Brain pericyte (primary cell): ENCODE measurements around the gene NAP1L4.

ENCODE experiments used
- DNase-seq: peaks from one replicate; pipeline ENCODE4 v3.0.0-alpha.2; 2012; ENCODE audit warnings: low read depth, low spot score

NAP1L4 gene

DNA sequence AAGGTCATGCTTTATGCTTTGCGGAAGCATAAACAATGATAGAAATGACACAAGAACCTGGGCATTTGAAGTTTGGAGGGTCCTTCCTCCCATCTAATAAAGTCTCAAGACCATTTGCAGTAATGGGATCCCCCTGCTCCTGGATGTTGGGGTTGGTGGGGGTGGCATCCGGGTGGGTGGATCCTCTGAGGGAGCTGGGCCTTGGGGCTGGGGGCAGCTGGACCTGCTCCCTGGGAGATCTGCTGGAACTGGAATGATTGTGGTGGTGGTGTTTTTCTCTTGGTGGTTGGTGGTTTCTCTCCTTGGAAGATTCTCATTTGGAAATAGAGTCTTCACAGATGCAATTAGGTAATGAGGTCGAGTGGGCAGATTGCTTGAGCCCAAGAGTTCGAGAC is 2.2 kb upstream of the NAP1L4 start:
- DNase-seq = no peak

- no peak for DNase-seq
These were observed 832 bp upstream of the NAP1L4 start for GRCh38 chr11:2992997-2993325.

DNA sequence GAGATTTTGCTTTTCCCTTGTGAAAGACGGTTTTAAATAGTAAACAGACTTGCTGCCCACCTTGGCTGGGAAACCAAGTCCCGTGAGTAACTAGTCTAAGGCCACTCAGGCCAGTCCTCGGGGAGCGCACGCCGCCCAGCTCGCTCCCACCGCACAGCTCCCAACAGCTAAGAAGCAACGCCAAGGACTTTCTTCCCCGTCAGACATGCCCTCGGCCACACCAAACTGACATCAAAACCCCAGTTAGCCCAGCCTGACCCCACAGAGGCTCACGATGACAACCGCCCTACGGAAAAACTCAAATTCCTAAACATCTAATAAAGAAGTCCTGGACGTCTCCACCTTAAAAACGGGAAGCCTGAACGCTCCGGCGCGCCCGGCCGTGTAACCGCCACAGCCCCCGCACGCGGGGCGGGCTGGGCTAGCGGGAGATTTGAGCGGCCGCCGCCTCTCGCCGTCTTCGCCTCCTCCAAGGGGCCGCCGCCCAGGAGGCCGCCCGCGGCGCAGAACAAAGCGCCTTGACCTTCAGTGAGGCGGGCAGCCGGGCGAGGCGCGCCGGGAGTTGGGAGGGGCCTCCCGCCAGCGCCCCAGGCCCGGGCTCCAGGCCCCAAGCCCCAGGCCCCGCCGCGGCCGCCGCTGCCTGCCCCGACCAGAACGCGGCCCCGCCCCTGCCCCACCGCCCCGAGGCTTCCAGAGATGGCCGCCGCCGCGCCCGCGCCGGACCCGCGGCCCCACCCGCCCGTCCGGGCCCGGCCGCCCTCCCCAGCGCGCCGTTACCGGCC is 486 bp downstream of the NAP1L4 start:
- DNase-seq = no peak

- no peak for DNase-seq
These were observed 1.3 kb downstream of the NAP1L4 start for GRCh38 chr11:2990617-2991451.

DNA sequence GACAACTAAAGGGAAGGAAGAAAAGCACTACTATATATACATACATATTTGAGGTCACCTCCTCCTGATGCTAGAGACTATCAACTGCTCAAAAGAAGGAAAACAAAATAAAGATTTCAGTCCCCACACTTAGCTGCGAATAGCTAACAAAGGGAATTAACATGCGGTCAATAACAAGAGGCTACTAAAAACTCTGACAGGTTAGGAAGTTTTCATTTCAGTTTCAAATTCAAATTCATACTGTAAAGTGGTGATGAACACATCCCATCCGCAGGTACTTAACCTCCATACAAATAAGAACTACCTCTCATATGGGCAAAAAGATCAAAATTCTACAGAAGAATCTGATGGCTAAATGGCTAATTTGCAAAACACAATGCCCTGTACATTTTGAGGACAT is 2.6 kb downstream of the NAP1L4 start:
- no peak for DNase-seq

DNA sequence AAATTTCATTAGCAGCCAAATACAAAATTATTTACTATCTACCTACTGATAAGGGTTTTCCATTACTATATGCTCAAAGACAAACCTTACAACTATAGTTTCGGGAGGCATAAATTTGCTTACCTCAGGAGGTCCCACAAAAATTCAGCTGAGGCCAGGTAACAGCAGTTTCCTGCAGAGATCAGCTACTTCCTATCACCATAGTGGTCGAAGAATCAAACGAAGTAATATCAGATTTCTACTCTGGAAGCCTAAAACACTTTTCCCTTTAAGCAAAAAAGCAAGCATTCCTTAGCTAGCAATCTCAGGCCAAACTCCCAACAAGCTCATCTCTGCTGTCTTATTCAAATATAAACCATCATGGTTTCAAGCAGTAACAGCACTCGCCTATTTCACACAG is 3.1 kb downstream of the NAP1L4 start:
- DNase-seq = no peak

DNA sequence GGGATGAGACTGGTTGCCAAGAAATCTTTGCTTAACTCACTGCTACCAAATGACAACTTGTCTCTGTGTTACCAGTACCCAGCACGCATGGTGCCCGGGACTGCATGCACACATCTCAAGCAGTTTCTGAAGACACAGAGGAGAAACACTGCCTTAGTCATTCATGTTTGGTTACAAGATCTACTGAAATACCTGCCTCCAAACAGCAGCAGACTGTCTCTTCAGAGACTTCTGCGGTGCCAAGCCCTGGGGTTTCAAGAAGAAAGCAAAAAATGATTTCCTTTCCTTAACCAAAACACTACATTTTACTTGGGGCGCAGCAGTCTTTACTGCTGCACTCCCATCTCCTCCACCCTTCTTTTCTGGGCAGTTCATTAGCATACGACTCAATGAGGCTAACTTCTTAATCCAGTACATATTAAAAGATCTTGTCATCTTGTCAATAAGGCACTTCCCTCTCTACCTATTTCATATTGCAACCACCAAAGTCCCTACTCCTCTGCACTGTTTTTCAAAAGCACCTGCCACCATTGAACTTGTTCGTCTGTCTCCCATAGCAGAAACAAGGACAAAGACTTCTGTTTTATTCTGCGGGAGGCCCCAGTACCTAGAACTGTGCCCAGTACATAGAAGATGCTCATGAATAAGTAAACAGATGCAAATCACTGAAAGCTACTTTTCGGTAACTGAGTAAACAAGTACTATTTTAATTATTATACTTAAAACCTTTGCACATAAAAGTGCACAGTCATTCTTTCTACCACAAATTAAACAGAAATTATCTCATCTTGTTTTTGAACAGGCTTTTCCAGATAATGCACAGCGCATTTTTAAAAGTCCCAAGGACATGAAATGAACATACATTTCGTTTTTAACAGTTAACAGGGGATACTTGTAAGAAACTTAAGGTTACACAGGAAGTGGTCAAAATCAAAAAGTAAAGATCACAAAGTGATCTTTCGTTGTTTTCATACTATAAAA is 4.0 kb downstream of the NAP1L4 start:
- no peak for DNase-seq

DNA sequence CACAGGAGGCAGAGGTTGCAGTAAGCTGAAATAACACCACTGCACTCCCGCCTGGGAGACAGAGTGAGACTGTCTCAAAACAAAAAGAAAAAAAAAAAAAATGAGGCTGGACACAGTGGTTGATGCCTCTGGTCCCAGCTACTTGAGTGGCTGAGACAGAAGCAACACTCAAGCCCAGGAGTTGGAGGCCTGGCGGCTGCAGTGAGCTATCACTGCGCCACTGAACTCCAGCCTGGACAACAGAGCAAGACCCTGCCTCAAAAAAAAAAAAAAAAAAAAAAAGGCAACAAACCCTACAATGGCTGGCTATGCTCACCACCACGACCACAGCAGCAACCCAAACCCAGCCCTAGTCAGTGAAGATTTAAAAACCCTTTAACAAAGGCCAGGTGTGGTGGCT is 8.2 kb downstream of the NAP1L4 start:
- DNase-seq = no peak

DNA sequence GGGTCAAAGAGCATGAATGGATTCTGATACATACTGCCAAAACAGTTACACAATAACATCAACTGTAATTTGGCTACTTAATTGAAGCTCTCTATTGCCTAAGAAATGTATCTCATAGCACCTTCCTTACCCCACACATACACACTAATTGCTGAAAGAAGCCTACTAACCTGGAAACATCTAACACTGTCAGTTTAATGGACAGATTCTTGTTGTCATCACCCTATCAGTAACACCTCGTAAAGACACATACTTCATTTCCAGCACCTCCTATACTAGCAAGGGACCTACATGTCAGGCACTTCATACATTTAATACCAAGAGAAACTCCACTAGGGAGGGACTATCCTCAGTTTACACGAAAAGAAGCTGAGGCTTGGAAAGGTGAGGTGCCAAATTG is 9.9 kb downstream of the NAP1L4 start:
- DNase-seq = no peak

DNA sequence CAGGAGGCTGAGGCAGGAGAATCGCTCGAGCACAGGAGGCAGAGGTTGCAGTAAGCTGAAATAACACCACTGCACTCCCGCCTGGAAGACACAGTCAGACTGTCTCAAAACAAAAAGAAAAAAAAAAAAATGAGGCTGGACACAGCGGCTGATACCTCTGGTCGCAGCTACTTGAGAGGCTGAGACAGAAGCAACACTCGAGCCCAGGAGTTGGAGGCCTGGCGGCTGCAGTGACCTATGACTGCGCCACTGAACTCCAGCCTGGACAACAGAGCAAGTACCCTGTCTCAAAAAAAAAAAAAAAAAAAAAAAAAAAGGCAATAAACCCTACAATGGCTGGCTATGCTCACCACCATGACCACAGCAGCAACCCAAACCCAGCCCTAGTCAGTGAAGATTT is 11.0 kb downstream of the NAP1L4 start:
- no peak for DNase-seq

GRCh38 chr11:2980168-2980840 is 11.8 kb downstream of the NAP1L4 start:
- no peak for DNase-seq

- no peak for DNase-seq
These were observed 15.0 kb downstream of the NAP1L4 start for GRCh38 chr11:2977113-2977512.

- DNase-seq = no peak
These were observed 15.7 kb downstream of the NAP1L4 start for GRCh38 chr11:2976294-2977063.

DNA sequence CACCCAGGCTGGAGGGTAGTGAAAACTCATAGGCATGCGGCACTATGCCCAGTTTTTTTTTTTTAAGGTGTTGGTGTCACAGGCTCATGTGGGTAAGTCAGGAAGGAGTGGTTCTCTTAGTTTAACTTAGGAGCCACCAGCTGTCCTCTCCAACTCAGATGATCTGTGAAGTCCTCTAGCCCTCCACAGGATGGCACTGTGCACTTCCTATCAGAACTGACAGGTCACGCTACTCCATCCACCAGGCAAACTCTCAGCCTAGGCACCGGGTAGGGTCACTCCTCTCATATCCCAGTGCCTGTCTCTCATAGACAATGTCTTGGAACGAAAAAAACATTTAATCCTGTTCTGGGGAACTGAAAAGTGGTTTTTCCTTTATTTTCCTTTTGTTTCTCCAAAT is 16.5 kb downstream of the NAP1L4 start:
- no peak for DNase-seq

DNA sequence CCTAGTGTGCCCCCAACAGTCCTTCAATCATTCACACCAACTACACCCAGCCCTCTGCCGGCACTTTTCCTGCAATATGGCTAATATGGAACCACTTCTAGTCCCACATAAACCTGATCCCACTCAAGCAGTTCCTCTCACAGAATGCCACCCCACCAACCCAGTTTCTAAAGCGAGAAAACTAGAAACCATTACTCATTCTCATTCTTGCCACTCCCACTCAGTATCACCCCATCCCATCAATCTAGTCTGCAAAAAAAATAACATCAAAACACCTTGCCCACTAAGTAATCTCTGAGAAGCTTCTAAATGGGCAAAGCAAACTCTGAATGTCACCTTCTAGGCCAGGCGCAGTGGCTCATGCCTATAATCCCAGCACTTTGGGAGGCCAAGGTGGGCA is 17.9 kb downstream of the NAP1L4 start:
- DNase-seq = no peak

DNA sequence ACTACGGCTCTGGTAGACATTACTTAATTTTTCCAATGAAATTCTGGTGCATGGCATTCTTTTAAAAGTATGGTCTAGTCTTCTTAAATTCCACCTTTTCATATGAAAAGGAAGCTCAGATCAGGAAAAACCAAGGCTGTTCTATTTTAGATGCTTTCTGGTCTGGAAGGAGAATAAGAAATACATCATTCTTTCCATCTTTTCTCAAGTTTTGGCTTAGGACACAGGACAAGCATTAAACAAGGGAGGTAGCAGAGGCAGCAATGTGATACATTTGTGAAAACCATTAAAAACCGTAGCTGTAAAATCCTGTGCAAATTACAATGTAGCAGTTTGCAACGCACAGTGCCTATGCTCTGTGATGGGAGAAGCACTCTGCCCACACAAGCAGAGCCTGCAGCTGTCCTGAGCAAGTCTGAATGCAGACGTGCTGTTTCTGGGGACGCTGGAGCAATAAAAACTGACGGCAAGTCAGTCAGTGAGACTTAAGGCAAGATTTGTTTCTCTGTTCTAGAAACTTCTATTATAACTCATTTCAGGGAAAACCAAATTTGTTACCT is 23.7 kb downstream of the NAP1L4 start:
- no peak for DNase-seq

- DNase-seq = no peak
These were observed 27.3 kb downstream of the NAP1L4 start for GRCh38 chr11:2964782-2965181.

DNA sequence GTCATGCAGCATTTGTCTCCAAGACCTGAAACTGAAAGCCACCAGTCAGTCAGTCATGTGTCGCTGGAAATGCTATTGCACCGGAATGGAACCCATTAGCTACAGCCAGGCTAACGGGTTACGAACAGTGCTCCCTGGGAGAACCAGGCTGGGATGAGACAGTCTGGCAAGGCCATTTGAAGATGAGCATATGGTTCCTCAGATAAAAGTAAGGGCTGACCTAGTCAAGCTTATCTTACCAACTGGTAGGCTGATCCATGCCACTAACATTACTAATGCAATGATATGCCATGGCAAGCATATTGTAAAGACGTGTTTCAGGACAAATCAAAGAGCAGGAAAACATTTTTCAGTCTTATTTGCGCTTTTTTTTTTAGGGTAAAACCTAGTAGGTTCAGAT is 28.4 kb downstream of the NAP1L4 start:
- DNase-seq = no peak

GRCh38 chr11:2963112-2963754 is 28.9 kb downstream of the NAP1L4 start:
- no peak for DNase-seq

GRCh38 chr11:2961080-2961479 is 31.0 kb downstream of the NAP1L4 start:
- no peak for DNase-seq
